Neural progenitor cell (in vitro differentiated cells): Measurements from ENCODE around the gene ODAD2.

Source experiments
- CTCF ChIP-seq: fragments of 200-600 bp; sonication (generic); IDR thresholded peaks from 2 replicates; pipeline ENCODE4 v1.5.1; 2017; ENCODE audit warnings: antibody characterized with exemption, mild to moderate bottlenecking
- EZH2 ChIP-seq: fragments of 200-600 bp; sonication (generic); IDR thresholded peaks from 2 replicates; pipeline ENCODE4 v1.6.1; 2017; ENCODE audit warnings: antibody characterized with exemption, mild to moderate bottlenecking, moderate library complexity

GRCh38 chr10:27947540-27947939 is 51.3 kb downstream of the ODAD2 start:
- TF ChIP-seq CTCF: no peak
- TF ChIP-seq EZH2: no peak
